Measurements from ENCODE around the gene SNX11.

GRCh38 chr17:48162306-48162934 lies 54.9 kb downstream of the SNX11 start:
- TF ChIP-seq POLR2A (IDR thresholded peaks at IDR 0.05; ENCODE audit: low read depth, low read length) (no peak), TAF1 (IDR thresholded peaks at IDR 0.05; ENCODE audit: borderline replicate concordance, low read depth, low read length) (no peak)
